ENCODE measurements around the gene KIT. TPM values are rescaled to one million over a fixed set of nuclear protein-coding genes. Genes with fewer than 3 reads are reported as not detected.

The KIT gene
- total and polyA plus RNA-seq, 4 donors, result 3.9 to 74.4 (median 15.3) TPM

DNA sequence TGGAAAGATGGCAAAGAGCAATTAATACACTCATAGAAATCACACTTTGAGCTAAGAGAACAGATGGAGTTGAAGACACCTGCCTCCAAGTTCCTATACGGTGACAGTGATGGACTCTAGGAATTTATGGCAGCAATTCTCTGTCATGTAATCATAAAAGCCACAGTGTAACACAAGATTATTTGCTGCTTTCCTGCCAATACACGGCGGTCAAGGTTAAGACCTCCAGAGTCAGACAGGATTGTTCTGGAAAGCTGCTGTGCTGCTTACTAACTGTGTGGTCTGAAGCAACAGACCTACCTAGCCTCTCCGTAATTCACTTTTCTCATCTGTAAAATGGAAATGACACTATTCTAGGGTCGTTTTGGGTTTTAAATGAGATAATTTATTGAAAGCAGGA lies 14.6 kb upstream of the KIT start:
- H3K36me3 ChIP-seq (ENCODE audit: control insufficient read depth in 4 of 4, insufficient read depth in 4 of 4, low read length in 4 of 4), result no peaks in the 10 kb centered on the region
- no peak overlapping the region for H3K9ac ChIP-seq (ENCODE audit: insufficient read depth in 1 of 2, low read length in 2 of 2)
- no peak overlapping the region for H3K27ac ChIP-seq (ENCODE audit: low read depth in 1 of 2, low read length in 1 of 2)
- no peak for DNase-seq
- no peak for TF ChIP-seq CTCF (IDR thresholded peaks at IDR 0.05; ENCODE audit: control extremely low read depth, extremely low read depth)
- no peak for ATAC-seq (ENCODE audit: insufficient read depth, low FRiP score)
- no peaks in the 10 kb centered on the region for H3K9me3 ChIP-seq (ENCODE audit: control insufficient read depth in 4 of 4, insufficient read depth in 3 of 4, low read length in 3 of 4)
- H3K4me3 ChIP-seq, result no peak overlapping the region
- no peaks in the 10 kb centered on the region for H3K27me3 ChIP-seq (ENCODE audit: control insufficient read depth in 3 of 3, insufficient read depth in 3 of 3, low read length in 2 of 3)
- WGBS, 2 donors, result 77 to 84% methylated on average over 5 of the region's 5 CpGs
- H3K4me1 ChIP-seq (ENCODE audit: control insufficient read depth in 5 of 5, insufficient read depth in 5 of 5, low read length in 5 of 5), result no peaks in the 10 kb centered on the region

GRCh38 chr4:54643958-54644751 lies 13.6 kb upstream of the KIT start:
- H3K9ac ChIP-seq (ENCODE audit: insufficient read depth in 1 of 2, low read length in 2 of 2), result no peak overlapping the region
- ATAC-seq (ENCODE audit: insufficient read depth, low FRiP score), result no peak
- H3K27ac ChIP-seq (ENCODE audit: low read depth in 1 of 2, low read length in 1 of 2), result no peak overlapping the region
- TF ChIP-seq CTCF (IDR thresholded peaks at IDR 0.05; ENCODE audit: control extremely low read depth, extremely low read depth), result no peak
- DNase-seq, result no peak
- no peaks in the 10 kb centered on the region for H3K36me3 ChIP-seq (ENCODE audit: control insufficient read depth in 4 of 4, insufficient read depth in 4 of 4, low read length in 4 of 4)
- no peak overlapping the region for H3K4me3 ChIP-seq
- WGBS, 2 donors, result 75 to 82% methylated on average over 6 of the region's 6 CpGs
- no peaks in the 10 kb centered on the region for H3K27me3 ChIP-seq (ENCODE audit: control insufficient read depth in 3 of 3, insufficient read depth in 3 of 3, low read length in 2 of 3)
- no peaks in the 10 kb centered on the region for H3K9me3 ChIP-seq (ENCODE audit: control insufficient read depth in 4 of 4, insufficient read depth in 3 of 4, low read length in 3 of 4)
- H3K4me1 ChIP-seq (ENCODE audit: control insufficient read depth in 5 of 5, insufficient read depth in 5 of 5, low read length in 5 of 5), result no peaks in the 10 kb centered on the region

DNA sequence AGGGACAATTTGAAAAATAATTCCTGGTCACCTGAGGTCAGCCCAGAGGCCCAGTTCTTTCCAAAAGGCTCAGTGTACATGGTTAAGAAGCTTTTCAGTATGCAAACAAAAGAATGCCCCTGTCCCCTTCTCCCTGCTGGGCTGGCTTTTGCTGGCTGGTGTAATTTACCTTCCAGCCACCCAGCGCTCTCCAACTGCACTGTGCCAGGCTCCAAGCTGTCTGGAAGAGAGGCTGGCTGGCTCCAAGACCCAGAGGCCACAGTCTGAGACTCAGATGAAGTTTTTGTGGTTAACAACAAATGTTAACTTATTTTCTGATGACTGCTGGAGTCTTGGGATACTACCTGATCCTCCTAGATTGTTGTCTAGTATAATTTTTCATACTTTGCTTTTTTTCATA lies 11.9 kb upstream of the KIT start:
- no peaks in the 10 kb centered on the region for H3K27me3 ChIP-seq (ENCODE audit: control insufficient read depth in 3 of 3, insufficient read depth in 3 of 3, low read length in 2 of 3)
- 88 to 96% methylated on average over 1 of the region's 1 CpG for WGBS, 2 donors
- H3K9ac ChIP-seq (ENCODE audit: insufficient read depth in 1 of 2, low read length in 2 of 2), result no peak overlapping the region
- DNase-seq, result no peak
- H3K4me3 ChIP-seq, result no peak overlapping the region
- H3K27ac ChIP-seq (ENCODE audit: low read depth in 1 of 2, low read length in 1 of 2), result no peak overlapping the region
- no peaks in the 10 kb centered on the region for H3K9me3 ChIP-seq (ENCODE audit: control insufficient read depth in 4 of 4, insufficient read depth in 3 of 4, low read length in 3 of 4)
- ATAC-seq (ENCODE audit: insufficient read depth, low FRiP score), result no peak
- no peaks in the 10 kb centered on the region for H3K36me3 ChIP-seq (ENCODE audit: control insufficient read depth in 4 of 4, insufficient read depth in 4 of 4, low read length in 4 of 4)
- TF ChIP-seq CTCF (IDR thresholded peaks at IDR 0.05; ENCODE audit: control extremely low read depth, extremely low read depth), result no peak
- no peaks in the 10 kb centered on the region for H3K4me1 ChIP-seq (ENCODE audit: control insufficient read depth in 5 of 5, insufficient read depth in 5 of 5, low read length in 5 of 5)

DNA sequence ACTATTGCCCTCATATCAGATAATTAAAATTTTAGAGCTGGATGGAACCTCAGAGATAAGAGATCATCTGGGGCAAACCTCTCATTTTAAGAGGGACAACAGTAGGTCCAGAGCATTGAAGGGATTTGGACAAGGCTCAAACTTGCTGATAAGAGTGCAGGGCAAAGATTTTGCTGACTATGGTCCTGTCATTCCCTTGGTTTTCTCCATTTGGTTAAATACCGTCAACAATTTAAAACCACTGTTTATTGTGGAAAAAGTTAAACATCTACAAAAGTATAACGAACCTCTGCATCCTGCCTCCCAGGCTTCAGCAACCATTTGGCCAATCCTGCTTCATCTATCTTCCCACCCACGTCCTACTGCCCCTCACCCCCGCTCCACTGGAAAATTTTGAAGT lies 10.7 kb upstream of the KIT start:
- WGBS, 2 donors, result 66 to 87% methylated on average over 4 of the region's 4 CpGs
- no peaks in the 10 kb centered on the region for H3K27me3 ChIP-seq (ENCODE audit: control insufficient read depth in 3 of 3, insufficient read depth in 3 of 3, low read length in 2 of 3)
- H3K27ac ChIP-seq (ENCODE audit: low read depth in 1 of 2, low read length in 1 of 2), result no peak overlapping the region

More for the DNA sequence above, 10.7 kb upstream of the KIT start:
- DNase-seq, result no peak
- H3K36me3 ChIP-seq (ENCODE audit: control insufficient read depth in 4 of 4, insufficient read depth in 4 of 4, low read length in 4 of 4), result no peaks in the 10 kb centered on the region
- H3K4me1 ChIP-seq (ENCODE audit: control insufficient read depth in 5 of 5, insufficient read depth in 5 of 5, low read length in 5 of 5), result no peaks in the 10 kb centered on the region
- H3K9ac ChIP-seq (ENCODE audit: insufficient read depth in 1 of 2, low read length in 2 of 2), result no peak overlapping the region
- TF ChIP-seq CTCF (IDR thresholded peaks at IDR 0.05; ENCODE audit: control extremely low read depth, extremely low read depth), result no peak
- no peak overlapping the region for H3K4me3 ChIP-seq
- no peaks in the 10 kb centered on the region for H3K9me3 ChIP-seq (ENCODE audit: control insufficient read depth in 4 of 4, insufficient read depth in 3 of 4, low read length in 3 of 4)
- no peak for ATAC-seq (ENCODE audit: insufficient read depth, low FRiP score)
